HEK293 (cell line): ENCODE measurements around the gene SLC25A45.

Source experiments
- ZIC2 ChIP-seq: fragments of 450-650 bp; formaldehyde crosslinking; IDR thresholded peaks from 2 replicates; pipeline ENCODE4 v1.5.1; 2016; ENCODE audit warnings: missing biosample characterization, missing genetic modification characterization
- ZNF560 ChIP-seq: fragments of 450-650 bp; formaldehyde crosslinking; IDR thresholded peaks from 2 replicates; pipeline ENCODE4 v1.5.1; 2017; ENCODE audit warnings: missing biosample characterization, missing genetic modification characterization, borderline replicate concordance

- TF ChIP-seq ZIC2 (tag by site-specific recombination) (no peak), ZNF560 (tag by site-specific recombination) (no peak)
Measured at GRCh38 chr11:65418431-65418680, 35.9 kb upstream of the SLC25A45 start.
